Islet of Langerhans (tissue), 1 donor: ENCODE results near the gene MRAP2.
"Not testable (repeated sequence)": the region's sequence is repeated elsewhere in the genome, so short reads cannot be mapped to it uniquely, and the experiment has no call there.

Experiments used
- FAIRE-seq: peaks from one replicate; lab custom pipeline; 2011; peaks lifted over from hg19 to GRCh38; lab: Jason Lieb, UNC

Gene MRAP2

DNA sequence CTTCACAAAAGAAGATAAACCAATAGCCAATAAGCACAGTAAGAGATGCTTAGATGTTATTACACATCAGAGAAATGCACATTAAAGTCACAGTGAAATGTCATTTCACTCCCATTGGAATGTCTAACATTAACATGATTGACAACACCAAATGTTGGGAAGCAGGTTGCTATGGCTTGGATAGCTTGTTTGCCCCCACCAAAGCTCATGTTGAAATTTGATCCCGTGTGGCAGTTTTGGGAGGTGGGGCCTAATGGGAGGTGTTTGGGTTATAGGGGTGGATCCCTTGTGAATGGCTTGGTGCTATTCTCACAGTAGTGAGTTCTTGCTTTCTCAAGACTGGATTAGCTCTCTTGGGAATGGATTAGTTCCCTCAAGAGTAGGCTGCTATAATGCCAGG, 44.8 kb downstream of the MRAP2 start:
- no peak for FAIRE-seq

DNA sequence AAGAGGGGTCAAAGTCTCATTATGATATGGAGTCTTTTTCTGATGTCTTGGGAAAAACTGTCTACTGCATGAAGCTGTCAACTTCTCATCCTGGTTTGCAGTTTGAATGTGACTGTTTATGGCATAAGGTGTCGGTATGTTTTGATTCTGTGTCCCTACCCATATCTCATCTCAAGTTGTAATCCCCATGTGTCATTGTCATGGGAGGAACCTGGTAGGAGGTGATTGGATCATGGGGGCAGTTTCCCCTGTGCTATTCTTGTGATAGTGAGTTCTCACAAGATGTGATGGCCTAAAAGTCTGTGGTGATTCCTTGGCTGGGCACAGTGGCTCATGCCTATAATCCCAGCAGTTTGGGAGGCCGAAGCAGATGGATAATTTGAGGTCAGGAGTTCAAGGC, 47.6 kb downstream of the MRAP2 start:
- no peak for FAIRE-seq

DNA sequence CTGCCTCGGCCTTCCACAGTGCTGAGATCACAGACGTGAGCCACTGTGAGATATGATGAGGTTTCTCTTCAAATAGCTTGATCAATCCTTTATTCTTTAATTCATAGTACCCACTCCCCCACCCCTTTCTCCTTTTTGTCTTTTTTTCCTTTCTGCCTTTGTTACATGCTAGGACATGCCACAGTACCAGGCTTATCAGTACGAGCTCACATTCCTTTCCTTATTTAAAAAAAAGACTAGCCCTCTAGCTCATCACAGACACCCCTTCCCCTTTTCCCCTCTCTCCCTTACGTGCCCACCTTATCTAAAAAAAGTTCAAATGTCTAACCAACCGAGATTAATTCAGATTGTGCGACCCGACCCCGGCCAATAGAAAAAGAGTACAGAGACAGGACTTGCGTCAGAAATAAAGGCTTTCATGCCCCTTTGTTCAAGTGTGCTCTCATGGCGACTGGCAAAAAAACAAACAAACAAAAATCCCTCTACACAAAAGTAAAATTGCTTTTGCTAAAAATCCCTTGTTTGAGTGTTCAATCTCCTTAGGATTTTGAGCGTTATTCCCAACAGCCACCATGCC, 49.2 kb downstream of the MRAP2 start:
- FAIRE-seq = no peak

DNA sequence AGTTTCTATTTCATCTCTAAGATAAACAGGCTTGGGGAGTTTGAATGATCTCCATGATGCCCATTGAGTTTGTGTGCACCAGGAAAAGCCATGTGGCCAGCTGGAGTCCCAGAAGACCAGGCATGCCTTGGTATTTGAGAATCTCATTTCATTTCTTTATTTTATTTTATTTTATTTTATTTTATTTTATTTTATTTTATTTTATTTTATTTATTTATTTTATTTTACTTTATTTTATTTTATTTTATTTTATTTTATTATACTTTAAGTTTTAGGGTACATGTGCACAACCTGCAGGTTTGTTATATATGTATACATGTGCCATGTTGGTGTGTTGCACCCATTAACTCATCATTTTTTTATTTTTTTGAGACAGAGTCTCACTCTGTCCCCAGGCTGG, 51.1 kb downstream of the MRAP2 start:
- FAIRE-seq = not testable (repeated sequence)

DNA sequence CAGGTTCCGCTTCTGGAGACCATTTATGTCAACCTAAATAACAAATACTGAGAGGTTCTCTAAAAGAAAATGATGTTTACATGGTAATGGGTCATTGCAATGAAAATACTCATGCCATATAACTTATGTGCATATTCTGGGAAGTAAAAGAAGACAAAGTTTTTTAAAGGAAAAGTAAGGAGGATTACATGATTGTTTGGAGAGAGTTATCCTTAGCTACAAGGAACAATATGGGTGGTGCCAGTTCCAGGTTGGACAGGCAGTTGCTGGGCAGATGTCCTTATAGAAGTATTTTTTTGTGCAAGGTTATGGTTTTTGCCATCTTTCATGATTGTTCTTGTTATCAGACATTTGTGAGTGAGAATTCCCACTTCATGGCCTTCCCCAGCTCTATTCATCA, 52.5 kb downstream of the MRAP2 start:
- FAIRE-seq = no peak

DNA sequence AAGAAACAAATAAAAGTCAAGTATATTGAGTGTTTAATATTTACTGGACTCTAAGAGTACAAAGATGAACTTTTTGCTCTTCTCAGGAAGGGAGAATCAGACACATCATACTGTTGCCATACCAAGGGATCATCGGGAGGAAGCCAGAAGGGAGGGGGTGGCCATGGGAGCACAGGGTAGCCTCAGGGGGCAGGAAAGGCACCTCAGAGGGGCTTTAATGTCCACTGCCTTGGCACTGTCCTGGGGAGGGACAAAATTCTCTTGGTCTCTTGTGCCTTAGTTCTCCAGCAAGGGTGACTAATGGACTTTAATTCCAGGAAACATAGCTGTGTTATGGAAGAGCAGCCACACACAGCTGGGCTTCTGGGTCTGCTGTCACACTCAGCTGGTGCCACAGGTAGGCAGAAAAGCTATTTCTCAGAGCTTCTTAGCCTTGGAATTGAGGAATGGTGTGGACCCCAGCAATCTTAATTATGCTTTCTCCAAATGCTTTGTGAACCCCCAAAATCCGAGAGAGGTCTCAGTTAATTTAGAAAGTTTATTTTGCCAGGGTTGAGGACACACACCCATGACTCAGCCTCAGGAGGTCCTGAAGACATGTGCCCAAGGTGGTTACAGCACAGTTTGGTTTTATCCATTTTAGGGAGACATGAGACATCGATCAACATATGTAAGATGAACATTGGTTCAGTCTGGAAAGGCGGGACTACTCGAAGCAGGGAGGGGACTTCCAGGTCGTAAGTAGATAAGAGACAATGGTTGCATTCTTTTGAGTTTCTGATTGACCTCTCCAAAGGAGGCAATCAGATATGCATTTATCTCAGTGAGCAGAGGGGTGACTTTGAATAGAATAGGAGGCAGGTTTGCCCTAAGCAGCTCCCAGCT, 53.2 kb downstream of the MRAP2 start:
- no peak for FAIRE-seq

DNA sequence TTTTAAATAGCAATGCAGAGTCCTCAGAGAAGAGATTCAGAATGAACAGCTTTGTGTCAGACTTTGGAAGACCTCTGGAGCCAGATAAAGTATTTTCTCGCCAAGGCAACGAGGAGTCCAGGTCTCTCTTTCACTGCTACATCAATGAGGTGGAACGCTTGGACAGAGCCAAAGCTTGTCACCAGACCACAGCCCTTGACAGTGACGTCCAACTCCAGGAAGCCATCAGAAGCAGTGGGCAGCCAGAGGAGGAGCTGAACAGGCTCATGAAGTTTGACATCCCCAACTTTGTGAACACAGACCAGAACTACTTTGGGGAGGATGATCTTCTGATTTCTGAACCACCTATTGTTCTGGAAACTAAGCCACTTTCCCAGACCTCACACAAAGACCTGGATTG, 55.5 kb downstream of the MRAP2 start:
- no peak for FAIRE-seq

DNA sequence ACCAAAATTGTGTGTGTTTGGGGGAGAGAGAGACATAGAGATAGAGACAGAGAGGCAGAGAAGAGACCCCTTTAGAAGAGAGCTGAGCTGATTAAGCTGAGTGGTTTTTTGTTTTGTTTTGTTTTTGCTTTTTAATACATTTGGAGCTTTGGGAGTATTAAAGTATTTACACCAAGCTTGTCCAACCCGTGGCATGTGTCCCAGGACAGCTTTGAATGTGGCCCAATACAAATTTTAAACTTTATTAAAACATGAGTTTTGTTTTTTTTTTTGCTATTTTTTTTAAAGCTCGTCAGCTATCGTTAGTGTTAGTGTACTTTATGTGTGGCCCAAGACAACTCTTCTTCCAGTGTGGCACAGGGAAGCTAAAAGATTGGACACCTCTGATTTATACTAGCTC, 56.0 kb downstream of the MRAP2 start:
- no peak for FAIRE-seq

DNA sequence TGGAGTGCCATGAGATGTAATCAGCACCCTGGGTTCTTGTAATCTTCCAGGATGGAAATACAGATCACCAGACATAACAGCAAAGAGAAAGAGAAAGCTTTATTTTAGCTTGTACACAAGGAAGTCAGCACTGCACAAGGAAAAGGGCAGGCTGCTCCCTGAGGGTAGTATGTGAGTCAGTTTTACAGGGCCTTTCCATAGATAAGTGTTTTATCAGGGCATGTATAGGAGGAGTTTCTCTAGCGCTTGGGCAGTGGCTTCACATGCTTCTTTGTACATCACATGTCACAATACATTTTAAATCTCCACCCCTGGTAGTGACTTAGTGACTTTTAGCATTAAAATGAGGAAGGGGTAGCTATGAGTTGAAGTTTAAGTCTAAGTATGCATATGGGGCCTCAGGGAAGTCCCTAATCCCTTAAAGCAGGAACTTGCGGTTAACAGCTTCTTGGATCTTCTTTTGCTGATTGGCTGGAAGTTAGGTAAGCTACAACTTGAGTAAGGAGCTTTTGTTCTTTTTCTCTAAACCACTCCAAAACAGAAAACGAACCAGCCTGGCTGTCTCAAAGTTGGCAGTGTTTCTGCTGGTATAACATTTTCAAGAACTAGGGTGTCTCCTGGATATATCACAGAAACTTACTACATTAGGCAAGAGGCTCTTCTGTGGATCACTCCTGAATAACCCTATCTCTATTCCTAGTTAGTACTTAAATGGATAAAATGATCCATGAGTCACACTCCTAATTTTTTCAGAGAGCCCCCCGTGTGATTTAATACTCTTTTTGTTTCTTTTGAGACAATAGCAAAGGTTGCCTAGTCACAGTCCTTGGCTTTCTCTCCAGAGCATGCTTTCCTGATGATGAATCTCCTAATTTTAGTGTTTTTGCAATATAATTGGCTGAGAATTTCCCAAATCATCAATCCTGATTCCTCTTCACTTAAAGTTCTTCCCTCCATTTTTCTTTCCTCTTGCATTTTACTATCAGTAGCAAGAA, 60.2 kb downstream of the MRAP2 start:
- FAIRE-seq = no peak

DNA sequence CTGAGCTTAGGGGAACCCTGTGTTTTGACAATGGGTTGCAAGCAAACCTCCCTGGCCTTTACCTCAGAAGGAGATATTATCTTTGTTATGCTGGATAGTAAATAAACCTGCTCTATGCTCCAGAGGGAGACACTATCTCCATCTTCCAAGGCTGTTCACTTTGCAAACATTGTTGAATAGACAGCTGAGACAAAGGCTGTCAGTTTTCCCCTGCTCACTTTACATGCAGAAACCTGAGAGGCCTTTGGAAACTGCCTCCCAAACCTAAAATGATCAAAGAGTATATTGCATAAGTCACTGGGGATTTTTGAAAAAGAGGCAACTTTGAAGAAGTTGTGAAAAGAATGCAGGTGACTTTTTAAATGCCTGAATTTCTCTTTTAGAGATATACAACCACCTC, 61.6 kb downstream of the MRAP2 start:
- FAIRE-seq = no peak

DNA sequence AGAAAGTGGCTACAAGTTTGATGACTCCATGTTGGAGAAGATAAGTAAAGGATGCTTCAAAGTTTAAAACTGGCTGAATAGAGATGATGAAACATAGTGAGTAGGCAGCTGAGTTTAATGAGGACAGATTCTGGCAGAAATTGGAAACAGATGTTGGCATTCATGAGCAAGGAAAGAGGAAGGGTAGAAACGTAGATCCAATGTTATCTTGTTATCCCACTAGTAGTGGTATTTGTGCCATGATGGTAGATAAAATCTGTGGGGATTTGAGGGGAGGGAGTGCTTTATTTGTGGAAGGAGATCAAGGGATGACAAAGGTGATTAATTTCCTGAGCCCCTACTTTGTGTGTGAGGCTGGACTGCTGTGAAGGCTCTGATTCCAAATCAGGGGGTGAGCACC, 69.5 kb downstream of the MRAP2 start:
- FAIRE-seq = no peak

DNA sequence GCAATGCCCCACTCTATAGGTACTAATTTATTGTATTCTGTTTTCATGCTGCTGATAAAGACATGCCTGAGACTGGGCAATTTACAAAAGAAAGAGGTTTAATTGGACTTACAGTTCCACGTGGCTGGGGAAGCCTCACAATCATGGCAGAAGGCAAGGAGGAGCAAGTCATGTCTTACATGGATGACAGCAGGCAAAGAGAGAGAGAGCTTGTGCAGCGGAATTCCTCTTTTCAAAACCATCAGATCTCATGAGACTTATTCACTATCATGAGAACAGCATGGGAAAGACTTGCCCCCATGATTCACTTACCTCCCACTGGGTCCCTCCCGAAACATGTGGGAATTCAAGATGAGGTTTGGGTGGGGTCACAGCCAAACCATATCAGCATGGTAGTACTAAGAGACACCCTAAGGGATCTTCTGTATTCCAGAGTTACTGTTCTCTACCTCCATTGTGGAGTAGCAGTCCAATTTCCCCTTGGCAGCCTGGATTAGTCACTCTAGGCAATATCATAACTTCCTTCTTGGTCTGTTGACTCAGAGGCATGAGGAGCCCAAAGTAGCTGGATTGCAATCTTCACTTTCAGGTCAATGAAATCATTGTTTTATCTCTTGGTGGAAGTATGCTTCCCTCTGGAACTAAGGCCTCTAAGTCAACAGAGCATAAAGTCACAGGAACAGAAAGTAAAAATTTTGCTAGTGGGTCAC, 71.8 kb downstream of the MRAP2 start:
- not testable (repeated sequence) for FAIRE-seq

DNA sequence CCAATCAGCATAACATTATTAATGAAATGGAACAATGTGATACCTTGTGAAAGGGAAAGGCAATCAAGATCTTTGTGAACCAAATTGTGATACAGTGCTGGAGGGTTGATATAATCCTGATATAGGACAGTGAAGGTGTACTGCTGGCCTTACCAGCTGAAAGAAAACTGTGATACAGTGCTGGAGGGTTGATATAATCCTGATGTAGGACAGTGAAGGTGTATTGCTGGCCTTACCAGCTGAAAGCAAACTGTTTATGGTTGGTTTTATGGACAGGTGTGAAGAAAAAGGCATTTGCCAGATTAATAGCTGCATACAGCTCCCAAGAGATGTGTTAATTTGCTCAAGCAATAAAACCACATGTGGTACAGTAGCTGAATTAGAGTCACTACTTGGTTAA, 73.9 kb downstream of the MRAP2 start:
- FAIRE-seq = no peak

DNA sequence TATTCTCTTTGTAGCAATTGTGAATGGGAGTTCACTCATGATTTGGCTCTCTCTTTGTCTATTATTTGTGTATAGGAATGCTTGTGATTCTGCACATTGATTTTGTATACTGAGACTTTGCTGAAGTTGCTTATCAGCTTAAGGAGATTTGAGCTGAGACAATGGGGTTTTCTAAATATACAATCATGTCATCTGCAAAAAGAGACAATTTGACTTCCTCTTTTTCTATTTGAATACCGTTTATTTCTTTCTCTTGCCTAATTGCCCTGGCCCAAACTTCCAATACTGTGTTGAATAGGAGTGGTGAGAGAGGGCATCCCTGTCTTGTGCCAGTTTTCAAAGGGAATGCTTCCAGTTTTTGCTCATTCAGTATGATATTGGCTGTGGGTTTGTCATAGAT, 77.8 kb downstream of the MRAP2 start:
- FAIRE-seq = not testable (repeated sequence)

DNA sequence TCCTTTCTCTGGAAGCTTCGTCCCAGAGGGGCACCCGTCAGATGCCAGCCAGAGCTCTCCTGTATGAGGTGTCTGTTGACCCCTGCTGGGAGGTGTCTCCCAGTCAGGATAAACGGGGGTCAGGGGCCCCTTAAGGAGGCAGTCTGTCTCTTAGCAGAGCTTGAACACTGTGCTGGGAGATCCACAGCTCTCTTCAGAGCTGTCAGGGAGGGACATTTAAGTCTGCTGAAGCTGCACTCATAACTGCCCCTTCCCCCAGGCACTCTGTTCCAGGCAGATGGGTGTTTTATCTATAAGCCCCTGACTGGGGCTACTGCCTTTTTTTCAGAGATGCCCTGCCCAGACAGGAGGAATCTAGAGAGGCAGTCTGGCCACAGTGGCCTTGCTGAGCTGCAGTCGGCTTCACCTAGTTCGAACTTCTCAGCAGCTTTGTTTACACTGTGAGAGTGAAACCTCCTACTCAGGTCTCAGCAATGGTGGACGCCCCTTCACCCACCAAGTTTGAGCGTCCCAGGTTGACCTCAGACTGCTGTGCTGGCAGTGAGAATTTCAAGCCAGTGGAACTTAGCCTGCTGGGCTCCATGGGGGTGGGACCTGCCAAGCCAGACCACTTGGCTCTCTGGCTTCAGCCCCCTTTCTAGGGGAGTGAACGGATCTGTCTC, 81.5 kb downstream of the MRAP2 start:
- not testable (repeated sequence) for FAIRE-seq

DNA sequence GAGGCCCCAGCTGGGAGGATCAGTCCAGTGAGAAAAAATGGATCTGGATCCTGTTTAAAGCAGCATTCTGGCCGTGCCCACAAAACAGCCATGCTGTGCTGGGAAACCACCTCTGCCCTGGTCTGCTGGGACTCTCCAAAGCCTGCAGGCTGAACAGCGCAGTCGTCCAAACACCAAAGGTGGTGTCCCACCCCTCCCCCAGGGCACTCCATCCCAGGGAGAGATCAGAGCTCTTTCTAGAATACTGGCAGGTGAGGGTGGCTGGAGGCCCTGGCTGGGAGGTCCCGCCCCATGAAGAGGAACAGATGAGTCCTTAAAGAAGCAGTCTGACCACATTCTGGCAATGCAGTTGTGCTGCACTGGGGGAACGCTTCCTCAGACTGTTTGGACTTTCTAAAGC, 84.6 kb downstream of the MRAP2 start:
- no peak for FAIRE-seq

DNA sequence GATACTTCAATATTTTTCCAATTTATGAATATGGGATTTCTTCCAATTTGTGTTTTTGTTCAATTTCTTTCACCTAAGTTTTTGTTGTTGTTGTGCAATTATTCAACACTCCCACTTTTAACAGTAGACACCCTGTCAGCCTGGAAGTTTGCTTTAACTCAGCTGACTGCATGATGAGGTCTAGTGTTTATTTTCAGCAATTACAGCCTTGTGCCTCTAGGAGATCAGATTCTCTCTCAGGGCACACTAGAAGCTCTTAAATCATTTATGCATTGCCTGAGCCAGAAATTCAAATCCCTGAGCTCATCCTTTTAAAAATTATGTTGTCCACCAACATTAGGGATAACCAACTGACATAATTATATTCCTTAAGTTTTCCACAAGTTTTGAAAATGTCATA, 85.7 kb downstream of the MRAP2 start:
- no peak for FAIRE-seq

DNA sequence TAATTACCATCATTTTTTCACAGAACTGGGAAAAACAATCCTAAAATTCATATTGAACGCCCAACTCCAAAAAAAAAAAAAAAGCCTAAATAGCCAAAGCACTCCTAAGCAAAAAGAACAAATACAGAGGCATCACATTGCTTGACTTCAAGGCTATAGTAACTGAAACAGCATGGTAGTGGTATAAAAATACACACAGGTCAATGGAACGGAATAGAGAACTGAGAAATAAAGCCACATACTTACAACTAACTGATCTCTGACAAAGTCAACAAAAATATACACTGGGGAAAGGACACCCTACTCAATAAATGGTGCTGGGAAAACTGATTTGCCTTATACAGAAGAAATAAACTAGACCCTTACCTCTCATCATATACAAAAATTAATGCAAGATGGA, 89.6 kb downstream of the MRAP2 start:
- FAIRE-seq = no peak

DNA sequence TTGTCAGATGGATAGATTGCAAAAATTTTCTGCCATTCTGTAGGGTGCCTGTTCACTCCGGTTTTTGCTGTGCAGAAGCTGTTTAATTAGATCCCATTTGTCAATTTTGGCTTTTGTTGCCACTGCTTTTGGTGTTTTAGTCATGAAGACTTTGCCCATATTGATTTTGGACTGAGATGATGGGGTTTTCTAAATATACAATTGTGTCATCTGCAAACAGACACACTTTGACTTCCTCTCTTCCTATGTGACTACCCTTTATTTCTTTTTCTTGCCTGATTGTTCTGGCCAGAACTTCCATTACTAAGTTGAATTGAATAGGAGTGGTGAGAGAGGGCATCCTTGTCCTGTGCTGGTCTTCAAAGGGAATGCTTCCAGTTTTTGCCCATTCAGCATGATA, 96.0 kb downstream of the MRAP2 start:
- FAIRE-seq = not testable (repeated sequence)

DNA sequence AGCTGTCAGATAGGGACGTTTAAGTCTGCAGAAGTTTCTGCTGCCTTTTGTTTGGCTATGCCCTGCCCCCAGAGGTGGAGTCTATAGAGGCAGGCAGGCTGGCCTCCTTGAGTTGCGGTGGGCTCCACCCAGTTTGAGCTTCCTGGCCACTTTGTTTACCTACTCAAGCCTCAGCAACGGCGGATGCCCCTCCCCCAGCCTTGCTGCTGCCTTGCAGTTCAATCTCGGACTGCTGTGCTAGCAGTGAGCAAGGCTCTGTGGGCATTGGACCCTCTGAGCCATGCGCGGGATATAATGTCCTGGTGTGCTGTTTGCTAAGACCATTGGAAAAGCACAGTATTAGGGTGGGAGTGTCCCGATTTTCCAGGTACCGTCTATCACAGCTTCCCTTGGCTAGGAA, 99.8 kb downstream of the MRAP2 start:
- not testable (repeated sequence) for FAIRE-seq

DNA sequence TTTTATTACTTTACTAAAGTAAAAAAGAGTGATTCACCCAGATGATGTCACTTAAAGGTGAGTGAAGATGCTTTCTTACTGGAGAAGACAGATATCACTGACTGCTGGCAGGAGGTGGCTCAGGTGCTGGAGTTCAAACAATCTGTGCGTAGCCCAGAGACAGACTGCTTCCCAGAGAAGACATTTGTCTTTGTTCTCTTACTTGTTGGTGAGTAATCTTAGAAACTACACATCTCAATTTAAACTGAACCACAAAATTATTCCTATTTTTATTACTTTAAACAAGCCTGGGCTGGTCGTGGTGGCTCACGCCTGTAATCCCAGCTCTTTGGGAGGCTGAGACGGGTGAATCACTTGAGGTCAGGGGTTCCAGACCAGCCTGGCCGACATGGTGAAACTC, 101.7 kb downstream of the MRAP2 start:
- FAIRE-seq = no peak
